ENCODE data around the gene ZNF44.

The ZNF44 gene

GRCh38 chr19:12244370-12244769 lies 50.3 kb downstream of the ZNF44 start:
- no peak overlapping the region for H3K4me3 ChIP-seq (ENCODE audit: low read depth, low read length, poor library complexity, severe bottlenecking)
- no peak overlapping the region for H2AFZ ChIP-seq (ENCODE audit: low read length)
- H3F3A ChIP-seq (ENCODE audit: insufficient read depth, low read length) = no peaks in the 10 kb centered on the region
- H3K27me3 ChIP-seq (ENCODE audit: insufficient read depth, low read length) = no peaks in the 10 kb centered on the region
- peaks cover 24% of the 10 kb centered on the region for H3K9me3 ChIP-seq (ENCODE audit: low read length)
- H3K79me2 ChIP-seq (ENCODE audit: insufficient read depth, low read length) = no peaks in the 10 kb centered on the region
- H3K9ac ChIP-seq (ENCODE audit: low read length) = no peak overlapping the region
- no peak overlapping the region for H3K4me2 ChIP-seq (ENCODE audit: low read length)
- H4K20me1 ChIP-seq (ENCODE audit: insufficient read depth, low read length) = no peaks in the 10 kb centered on the region
- no peaks in the 10 kb centered on the region for H3K36me3 ChIP-seq (ENCODE audit: insufficient read depth, low read length)
- H3K4me1 ChIP-seq (ENCODE audit: insufficient read depth, low read length, severe bottlenecking) = no peaks in the 10 kb centered on the region
- no peak overlapping the region for H3K27ac ChIP-seq (ENCODE audit: low read depth, low read length, poor library complexity, severe bottlenecking)
- no peaks in the 10 kb centered on the region for H3K9me2 ChIP-seq (ENCODE audit: low read depth, low read length)
- TF ChIP-seq EZH2 (IDR thresholded peaks at IDR 0.05; ENCODE audit: borderline replicate concordance, low read length) (no peak), CTCF (IDR thresholded peaks at IDR 0.05; ENCODE audit: low read length) (peak; percentile 16; the same call in 1 of the 2 replicates)

GRCh38 chr19:12237143-12237839 lies 57.4 kb downstream of the ZNF44 start:
- H3K4me3 ChIP-seq (ENCODE audit: low read depth, low read length, poor library complexity, severe bottlenecking) = no peak overlapping the region
- no peak overlapping the region for H3K27ac ChIP-seq (ENCODE audit: low read depth, low read length, poor library complexity, severe bottlenecking)
- TF ChIP-seq CTCF (IDR thresholded peaks at IDR 0.05; ENCODE audit: low read length) (no peak), EZH2 (IDR thresholded peaks at IDR 0.05; ENCODE audit: borderline replicate concordance, low read length) (no peak)
- no peak overlapping the region for H3K4me2 ChIP-seq (ENCODE audit: low read length)
- no peaks in the 10 kb centered on the region for H4K20me1 ChIP-seq (ENCODE audit: insufficient read depth, low read length)
- no peaks in the 10 kb centered on the region for H3K4me1 ChIP-seq (ENCODE audit: insufficient read depth, low read length, severe bottlenecking)
- no peaks in the 10 kb centered on the region for H3K9me2 ChIP-seq (ENCODE audit: low read depth, low read length)
- H3K79me2 ChIP-seq (ENCODE audit: insufficient read depth, low read length) = no peaks in the 10 kb centered on the region
- H3K9ac ChIP-seq (ENCODE audit: low read length) = no peak overlapping the region
- no peaks in the 10 kb centered on the region for H3K27me3 ChIP-seq (ENCODE audit: insufficient read depth, low read length)
- H3K36me3 ChIP-seq (ENCODE audit: insufficient read depth, low read length) = no peaks in the 10 kb centered on the region
- no peak overlapping the region for H2AFZ ChIP-seq (ENCODE audit: low read length)
- H3F3A ChIP-seq (ENCODE audit: insufficient read depth, low read length) = no peaks in the 10 kb centered on the region
- peaks cover 10% of the 10 kb centered on the region; the same call in 1 of the 2 replicates for H3K9me3 ChIP-seq (ENCODE audit: low read length)

- H2AFZ ChIP-seq (ENCODE audit: low read length) = no peak overlapping the region
- no peaks in the 10 kb centered on the region for H3K27me3 ChIP-seq (ENCODE audit: insufficient read depth, low read length)
- no peaks in the 10 kb centered on the region for H3K36me3 ChIP-seq (ENCODE audit: insufficient read depth, low read length)
- no peaks in the 10 kb centered on the region for H3K9me2 ChIP-seq (ENCODE audit: low read depth, low read length)
- H3F3A ChIP-seq (ENCODE audit: insufficient read depth, low read length) = no peaks in the 10 kb centered on the region
- no peaks in the 10 kb centered on the region for H3K79me2 ChIP-seq (ENCODE audit: insufficient read depth, low read length)
- no peak overlapping the region for H3K4me2 ChIP-seq (ENCODE audit: low read length)
- peaks cover 14% of the 10 kb centered on the region; the same call in 1 of the 2 replicates for H3K9me3 ChIP-seq (ENCODE audit: low read length)
- no peak overlapping the region for H3K4me3 ChIP-seq (ENCODE audit: low read depth, low read length, poor library complexity, severe bottlenecking)
- H4K20me1 ChIP-seq (ENCODE audit: insufficient read depth, low read length) = no peaks in the 10 kb centered on the region
- no peak overlapping the region for H3K9ac ChIP-seq (ENCODE audit: low read length)
- H3K27ac ChIP-seq (ENCODE audit: low read depth, low read length, poor library complexity, severe bottlenecking) = no peak overlapping the region
- H3K4me1 ChIP-seq (ENCODE audit: insufficient read depth, low read length, severe bottlenecking) = no peaks in the 10 kb centered on the region
- TF ChIP-seq CTCF (IDR thresholded peaks at IDR 0.05; ENCODE audit: low read length) (no peak), EZH2 (IDR thresholded peaks at IDR 0.05; ENCODE audit: borderline replicate concordance, low read length) (no peak)
These were observed 61.7 kb downstream of the ZNF44 start for GRCh38 chr19:12232961-12233360.

Data from OCI-LY1 (cell line).